Putamen (tissue), 1 donor: Measurements from ENCODE around the gene SLC12A3.

Experiments used
- DNase-seq: peaks from one replicate; pipeline ENCODE4 v3.0.0-alpha.2; 2016; ENCODE audit warnings: low spot score

The SLC12A3 gene, protein sequence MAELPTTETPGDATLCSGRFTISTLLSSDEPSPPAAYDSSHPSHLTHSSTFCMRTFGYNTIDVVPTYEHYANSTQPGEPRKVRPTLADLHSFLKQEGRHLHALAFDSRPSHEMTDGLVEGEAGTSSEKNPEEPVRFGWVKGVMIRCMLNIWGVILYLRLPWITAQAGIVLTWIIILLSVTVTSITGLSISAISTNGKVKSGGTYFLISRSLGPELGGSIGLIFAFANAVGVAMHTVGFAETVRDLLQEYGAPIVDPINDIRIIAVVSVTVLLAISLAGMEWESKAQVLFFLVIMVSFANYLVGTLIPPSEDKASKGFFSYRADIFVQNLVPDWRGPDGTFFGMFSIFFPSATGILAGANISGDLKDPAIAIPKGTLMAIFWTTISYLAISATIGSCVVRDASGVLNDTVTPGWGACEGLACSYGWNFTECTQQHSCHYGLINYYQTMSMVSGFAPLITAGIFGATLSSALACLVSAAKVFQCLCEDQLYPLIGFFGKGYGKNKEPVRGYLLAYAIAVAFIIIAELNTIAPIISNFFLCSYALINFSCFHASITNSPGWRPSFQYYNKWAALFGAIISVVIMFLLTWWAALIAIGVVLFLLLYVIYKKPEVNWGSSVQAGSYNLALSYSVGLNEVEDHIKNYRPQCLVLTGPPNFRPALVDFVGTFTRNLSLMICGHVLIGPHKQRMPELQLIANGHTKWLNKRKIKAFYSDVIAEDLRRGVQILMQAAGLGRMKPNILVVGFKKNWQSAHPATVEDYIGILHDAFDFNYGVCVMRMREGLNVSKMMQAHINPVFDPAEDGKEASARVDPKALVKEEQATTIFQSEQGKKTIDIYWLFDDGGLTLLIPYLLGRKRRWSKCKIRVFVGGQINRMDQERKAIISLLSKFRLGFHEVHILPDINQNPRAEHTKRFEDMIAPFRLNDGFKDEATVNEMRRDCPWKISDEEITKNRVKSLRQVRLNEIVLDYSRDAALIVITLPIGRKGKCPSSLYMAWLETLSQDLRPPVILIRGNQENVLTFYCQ

GRCh38 chr16:56864960-56865359, at the start of gene SLC12A3:
SLC12A3 (plus strand) TSS chr16:56865207; CDS start chr16:56865236, 29 bp downstream.
- no peak for DNase-seq

GRCh38 chr16:56815721-56816120, 49.3 kb upstream of the SLC12A3 start:
- no peak for DNase-seq

DNA sequence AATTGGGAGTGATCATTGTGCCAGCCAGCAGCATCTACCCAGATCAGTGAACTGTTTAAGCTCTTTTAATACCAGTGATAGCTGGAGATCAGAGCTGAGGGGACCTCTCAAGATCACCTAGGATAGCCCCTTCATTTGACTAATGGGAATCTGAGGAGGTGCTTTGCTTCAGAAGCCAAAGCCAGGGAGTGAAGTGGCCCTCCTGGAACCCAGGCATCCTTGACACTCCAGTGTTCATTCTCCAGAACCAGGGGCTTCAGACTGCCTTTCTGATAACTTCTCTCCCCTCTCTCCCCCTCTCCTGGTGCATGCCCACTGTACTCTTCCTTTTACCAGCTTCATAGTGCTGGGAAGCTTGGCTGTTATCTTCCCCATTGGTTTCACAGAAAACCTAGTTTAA, 48.0 kb upstream of the SLC12A3 start:
- no peak for DNase-seq

GRCh38 chr16:56817938-56818337, 47.1 kb upstream of the SLC12A3 start:
- DNase-seq = no peak

DNA sequence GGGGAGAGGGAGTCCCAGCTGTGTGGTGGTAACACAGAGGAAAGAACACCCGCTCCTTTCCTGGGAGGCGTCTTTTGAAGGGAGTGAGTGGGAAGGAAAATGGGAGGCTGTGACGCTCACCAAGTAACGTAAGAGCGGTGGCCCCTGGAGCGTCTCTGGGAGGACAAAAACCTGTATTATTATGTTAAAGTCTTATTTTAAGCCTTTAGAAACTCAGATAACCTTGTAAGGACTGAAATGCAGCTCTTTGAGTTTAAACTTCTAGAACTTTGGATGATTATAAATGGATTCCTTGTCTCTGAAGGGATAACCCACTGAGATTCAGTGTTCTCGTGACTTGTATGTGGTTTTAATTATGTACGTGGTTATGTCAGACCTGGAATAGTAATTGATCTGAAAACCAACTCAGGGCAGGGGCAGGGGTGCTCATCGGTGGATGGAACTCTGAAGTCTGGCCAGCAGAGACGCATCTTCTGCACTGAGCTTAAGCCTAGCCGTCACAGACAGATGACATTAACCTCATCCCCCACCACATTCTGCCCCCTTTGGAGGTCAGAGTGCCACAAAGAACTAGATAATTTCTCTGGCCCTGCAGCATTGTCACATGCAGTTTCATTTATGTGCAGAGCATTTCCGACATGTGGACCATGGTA, 41.8 kb upstream of the SLC12A3 start:
- peak; percentile 47 for DNase-seq

GRCh38 chr16:56824331-56824730, 40.7 kb upstream of the SLC12A3 start:
- no peak for DNase-seq

- no peak for DNase-seq
These were observed 40.2 kb upstream of the SLC12A3 start for GRCh38 chr16:56824804-56825203.

DNA sequence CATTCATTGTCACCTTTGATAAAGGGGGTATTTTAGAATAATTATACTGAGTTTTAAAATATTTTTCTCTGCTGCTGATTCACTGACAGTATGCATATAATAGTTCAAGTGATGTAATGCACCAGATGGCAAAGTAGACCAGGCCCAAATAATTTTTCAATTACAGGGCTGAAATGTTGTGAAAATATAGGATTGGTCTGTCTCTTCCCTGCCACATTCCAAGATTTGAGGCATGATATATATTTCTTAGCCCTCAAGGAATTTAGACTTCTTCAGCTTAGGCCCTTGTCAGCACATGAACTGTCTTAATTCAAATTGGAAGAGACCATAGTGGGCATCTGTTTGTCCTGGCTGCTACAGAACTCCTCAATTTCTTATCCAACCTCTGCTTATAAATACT, 39.2 kb upstream of the SLC12A3 start:
- no peak for DNase-seq

GRCh38 chr16:56828647-56829046, 36.4 kb upstream of the SLC12A3 start:
- DNase-seq = no peak

- DNase-seq = no peak
These were observed 34.3 kb upstream of the SLC12A3 start for GRCh38 chr16:56830669-56831068.

GRCh38 chr16:56832768-56833167, 32.2 kb upstream of the SLC12A3 start:
- DNase-seq = no peak

DNA sequence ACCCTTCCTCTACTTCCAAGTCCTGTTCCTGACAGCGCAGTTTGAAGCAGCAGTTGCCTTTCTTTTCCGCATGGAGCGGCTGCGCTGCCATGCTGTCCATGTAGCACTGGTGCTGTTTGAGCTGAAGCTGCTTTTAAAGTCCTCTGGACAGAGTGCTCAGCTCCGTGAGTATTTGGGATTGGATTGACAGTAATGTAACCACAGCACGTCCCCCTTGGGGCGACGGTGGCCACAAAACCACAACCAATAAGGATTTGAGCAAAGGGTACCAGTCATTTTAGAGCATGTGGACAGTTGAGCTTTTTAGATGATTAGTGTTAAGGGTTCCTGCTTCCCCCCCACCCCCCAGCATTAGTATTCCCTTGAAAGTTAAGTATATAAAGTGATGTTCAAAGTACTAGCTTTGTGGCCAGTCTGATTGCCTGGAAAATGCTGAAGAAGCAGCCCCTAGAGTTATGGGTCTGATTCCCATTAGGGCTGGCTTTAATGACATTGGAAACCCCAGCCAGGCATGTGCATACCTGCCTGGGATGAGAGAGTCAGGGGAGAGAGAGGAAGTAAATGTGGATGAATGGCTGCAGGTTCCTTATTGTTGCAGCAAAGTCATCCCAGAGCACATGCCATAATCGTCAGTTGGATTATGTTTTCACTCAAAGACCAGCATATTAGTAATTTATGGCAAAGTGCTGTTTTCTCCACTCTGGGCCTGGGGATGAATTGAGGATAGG, 31.6 kb upstream of the SLC12A3 start:
- DNase-seq = no peak

- DNase-seq = no peak
These were observed 29.7 kb upstream of the SLC12A3 start for GRCh38 chr16:56835320-56835719.

DNA sequence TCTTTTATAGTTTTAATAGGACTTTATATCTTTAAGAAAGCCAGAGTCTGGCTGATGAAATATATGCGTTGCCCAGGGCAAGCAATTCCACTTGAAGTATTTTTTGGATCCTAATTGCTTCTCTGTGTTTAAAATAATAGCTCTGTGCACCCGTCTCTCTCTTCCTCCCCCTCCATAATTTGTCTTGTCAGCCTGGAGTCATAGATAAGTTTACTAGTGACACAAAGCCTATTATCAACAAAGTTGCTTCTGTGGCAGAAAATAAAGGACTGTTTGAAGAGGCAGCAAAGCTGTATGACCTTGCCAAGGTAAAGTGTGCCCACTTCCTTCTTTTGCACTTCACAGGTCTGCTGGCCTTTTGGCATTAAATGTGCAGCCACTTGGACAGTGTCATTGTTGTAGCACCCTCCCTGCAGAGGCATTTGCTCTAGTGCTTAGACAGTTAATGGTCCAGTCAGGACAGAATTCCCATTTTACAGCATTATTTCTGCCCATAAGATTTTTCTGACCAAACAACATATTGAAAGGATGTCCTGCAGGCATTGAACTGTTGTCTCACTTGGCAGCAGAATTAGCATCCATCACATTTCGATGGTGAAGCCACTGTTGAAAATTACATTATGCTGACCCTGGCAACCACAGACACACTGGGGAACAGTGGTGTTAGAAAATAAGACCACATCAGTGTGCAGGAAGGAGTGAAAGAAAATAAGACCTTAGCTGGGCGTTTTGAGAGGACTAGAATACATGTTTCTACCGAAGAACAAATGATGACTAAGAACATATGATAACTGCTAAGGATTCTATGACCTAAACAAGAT, 28.4 kb upstream of the SLC12A3 start:
- no peak for DNase-seq

DNA sequence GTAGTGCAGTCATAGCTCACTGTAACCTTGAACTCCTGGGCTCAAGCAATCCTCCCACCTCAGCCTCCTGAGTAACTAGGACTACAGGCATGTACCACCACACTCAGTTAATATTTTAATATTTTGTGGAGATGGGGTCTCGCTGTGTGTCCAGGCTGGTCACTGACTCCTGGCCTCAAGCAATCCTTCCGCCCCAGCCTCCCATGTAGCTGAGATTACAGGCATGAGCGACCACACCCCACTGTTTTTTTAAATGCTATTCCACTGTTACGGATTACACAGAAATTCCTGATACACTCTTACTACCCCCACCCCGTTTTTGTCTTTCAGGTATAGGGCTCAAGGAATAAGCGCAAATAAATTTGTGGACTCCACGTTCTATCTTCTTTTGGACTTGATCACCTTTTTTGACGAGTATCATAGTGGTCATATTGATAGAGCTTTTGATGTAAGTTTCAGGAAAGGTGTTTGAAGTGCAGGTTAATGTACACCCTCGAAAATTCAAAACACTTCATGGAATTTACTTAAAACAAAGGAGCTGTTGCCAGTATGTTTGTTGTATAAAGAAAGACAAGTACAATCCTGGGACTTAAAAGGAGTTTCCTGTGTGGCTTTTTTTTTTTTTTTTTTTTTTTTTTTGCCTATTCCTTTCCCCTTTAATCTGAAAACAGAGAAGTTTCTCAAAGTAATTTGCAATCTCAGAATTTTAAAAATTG, 26.2 kb upstream of the SLC12A3 start:
- DNase-seq = no peak

GRCh38 chr16:56841233-56841632, 23.8 kb upstream of the SLC12A3 start:
- no peak for DNase-seq

DNA sequence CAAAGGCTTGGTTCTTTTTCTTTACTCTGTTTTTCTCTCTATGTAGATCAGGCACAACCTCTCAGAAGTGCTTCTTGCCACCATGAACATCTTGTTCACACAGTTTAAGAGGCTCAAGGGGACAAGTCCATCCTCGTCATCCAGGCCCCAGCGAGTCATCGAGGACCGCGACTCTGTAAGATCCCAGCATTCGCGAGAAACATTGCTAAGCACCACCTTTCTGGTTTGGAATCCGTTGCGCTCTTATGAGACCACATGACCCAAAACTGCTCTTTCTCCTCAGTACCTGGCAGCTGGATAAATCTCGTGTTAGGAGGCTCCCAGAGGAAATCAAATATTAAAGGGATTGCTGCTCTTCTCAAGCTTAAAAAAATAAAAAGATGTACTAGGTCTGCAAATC, 23.3 kb upstream of the SLC12A3 start:
- no peak for DNase-seq

- DNase-seq = no peak
These were observed 22.9 kb upstream of the SLC12A3 start for GRCh38 chr16:56842133-56842532.

DNA sequence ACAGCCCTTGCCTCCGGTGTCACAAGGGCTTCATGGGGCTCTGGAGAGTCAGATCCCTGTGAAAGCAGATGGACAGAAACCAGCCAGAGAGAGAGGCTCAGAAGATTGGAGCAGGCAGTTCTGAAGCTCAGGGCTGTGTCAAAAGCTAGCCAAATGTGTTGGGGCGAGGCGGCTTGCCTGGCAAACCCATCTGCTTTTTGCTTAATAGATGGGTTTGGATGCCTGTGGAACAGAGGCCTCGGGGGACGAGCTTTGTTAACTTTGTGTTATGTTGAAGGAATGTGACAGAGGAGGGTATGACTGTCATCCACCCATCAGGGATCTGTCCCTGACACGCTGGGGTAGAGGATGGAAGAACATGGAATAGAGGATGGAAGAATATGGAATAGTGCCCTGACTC, 21.0 kb upstream of the SLC12A3 start:
- DNase-seq = no peak
